Suppressor macrophage (primary cell): ENCODE results near the gene JAKMIP1.

ENCODE experiments used
- DNase-seq, 4 experiments: peaks; one replicate each; pipeline ENCODE4 v3.0.0-alpha.2; 2020 to 2022

The JAKMIP1 gene

DNA sequence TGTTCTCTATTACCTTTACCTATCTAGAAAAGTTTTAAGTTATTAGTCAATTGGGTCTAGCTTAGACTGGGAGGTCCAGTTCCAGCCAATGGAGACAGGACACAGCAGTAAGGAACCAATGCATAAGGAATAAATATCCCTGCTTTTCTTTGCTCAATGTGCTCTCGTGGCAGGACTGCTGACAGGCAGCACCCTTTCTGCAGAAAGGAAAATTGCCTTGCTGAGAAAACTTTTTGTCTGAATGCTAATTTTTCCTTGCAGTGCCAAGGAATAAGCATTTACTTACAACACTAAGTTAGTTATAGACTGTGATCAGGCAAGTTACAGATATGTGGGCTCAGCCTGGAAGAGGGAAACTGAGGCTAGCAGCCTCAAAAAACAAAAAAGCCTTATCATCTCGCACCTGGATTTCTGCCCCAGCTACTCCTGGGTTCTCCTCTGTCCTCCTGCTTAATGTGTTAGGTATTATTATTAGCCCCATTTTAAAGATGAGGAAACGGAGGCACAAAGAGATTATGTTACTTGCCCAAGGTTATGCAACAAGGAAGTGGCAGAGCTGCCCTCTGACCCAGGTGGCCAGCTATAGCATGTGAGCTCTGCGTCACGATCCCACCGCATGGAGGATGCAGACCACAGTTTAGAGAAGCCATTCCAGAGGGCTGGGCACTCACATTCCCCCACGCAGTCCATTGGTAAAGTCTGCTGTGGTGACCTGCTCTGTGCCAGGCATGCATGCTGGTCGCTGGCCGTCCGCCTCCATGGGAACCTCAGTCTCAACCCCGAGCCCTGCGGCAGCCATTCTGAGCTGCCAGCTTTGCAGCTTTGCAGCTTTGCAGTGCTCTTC lies 141.6 kb downstream of the JAKMIP1 start:
- DNase-seq: peak in 1 of 4 experiments; percentile 3

DNA sequence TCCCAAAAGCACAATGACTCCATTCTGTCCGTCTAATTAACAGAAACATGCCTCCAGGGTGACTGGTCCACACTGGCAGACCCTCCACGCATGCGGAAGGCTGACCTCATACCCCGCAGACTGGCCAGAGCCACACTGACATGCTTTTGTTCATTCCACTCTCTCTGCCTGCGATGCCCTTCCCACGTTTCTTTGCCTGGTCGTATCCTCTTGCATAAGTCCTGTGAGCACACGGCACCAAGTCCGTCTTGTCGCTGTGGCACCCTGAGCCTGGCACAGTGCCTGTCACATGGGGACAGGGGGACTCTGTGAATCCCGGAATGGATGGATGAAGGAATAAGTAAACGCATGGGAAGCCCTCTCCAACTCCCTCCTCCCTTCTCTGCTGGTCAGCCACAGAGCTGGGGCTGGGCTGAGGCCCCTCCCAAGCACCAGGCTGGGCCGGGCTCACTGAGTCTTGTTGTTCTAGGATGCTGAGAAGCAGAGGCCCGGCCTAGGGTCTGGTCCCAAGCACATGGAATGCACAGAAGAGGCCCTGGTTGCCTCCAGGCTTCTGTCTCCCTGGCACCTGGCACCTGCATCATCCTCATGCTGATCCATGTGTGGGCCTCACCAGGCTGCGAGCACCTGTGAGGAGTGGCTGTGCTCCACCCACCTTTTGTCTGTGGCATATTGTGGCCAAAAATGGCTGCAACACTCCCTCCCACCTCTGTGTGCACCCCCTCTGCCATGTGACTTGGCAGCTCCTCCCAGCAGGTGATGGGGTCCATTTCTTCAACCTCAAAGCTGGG lies 143.2 kb downstream of the JAKMIP1 start:
- no peak for DNase-seq

DNA sequence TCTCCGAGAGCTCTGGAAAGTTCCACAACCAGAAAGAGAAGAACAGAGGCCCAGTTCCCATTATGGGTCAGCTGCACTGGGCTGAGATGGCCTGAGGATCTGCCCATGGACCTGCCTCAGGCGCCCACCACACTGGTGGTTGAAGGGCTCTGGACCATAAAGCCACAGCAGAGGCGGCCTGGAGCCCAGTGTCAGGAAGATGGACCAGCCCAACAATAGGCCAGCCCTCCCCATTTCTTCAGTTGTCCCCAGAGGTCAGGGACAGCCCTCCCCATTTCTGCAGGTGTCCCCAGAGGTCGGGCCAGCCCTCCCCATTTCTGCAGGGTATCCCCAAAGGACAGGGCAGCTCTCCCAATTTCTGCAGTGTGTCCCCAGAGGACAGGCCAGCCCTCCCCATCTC lies 144.9 kb downstream of the JAKMIP1 start:
- DNase-seq: no peak

DNA sequence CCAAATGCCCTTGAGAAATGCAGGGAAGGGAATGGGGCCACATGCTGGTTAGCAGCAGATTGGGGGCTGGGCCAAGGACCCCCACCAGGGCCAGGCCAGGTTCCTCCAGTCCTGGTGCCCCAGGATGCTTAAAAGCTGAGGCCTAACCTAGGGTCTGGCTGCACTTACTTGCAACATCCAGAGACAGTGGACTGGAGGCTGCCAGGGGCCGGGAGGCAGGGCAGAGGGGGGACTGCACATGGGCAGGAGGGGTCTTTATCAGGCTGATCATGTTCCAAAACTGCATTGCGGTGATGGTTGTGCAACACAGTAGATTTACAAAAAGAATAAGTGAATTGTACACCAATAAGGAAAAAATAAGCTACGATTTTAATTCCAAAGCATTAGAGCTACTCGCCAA lies 145.3 kb downstream of the JAKMIP1 start:
- no peak for DNase-seq

DNA sequence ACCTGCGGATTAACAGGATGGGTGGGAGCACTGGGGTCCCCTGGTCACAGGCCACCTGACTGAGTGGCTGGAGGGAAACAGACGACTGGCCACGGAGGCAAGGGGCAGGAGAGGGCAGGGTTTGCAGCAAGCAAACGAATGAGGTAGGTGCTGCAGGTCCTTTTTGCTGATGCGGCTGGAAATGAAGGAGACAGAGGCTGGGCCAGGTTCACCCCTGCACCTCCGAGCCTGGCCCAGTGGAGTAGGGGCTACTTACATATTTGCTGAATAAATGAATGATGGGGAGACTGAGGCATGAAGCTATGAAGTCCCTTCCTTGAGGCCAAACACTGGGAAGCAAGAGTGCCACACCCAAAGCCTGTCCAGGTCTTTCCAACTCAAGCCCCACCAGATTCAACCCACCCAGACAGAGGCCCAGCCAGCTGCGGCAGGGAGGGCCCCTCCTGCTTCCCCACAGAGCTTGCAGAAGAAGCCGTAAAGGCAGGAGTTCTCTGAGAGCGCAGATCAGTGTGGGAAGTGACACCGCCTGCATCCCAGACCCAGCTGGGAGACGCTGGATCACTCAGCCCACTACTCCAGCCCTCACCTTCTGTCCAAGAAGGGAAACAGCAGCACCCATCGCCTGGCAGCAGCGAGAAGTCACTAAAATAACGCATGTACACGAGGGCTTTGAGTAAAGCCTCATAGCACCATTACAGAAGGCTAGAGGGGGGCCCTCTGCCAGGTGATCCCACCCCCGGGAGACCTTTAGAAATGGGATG lies 146.0 kb downstream of the JAKMIP1 start:
- no peak for DNase-seq

DNA sequence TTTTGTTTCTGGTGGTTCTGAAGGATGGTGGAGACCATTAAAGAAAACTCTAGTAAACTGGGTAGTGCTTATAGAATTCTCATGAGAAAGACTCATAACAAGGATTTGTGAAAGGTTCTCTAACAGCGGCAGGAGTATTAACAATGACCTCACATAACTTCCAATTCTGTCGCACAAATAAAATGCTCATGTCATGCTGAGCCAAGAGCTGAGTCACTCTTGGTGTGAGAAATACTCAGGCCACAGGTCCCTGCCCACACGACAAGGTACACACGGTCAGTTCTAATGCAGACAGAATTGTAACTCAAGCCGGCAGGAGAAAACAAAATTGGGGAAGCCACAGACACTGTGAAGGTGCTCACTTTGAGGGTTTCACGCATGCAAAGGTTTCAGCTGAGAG lies 147.7 kb downstream of the JAKMIP1 start:
- no peak for DNase-seq

DNA sequence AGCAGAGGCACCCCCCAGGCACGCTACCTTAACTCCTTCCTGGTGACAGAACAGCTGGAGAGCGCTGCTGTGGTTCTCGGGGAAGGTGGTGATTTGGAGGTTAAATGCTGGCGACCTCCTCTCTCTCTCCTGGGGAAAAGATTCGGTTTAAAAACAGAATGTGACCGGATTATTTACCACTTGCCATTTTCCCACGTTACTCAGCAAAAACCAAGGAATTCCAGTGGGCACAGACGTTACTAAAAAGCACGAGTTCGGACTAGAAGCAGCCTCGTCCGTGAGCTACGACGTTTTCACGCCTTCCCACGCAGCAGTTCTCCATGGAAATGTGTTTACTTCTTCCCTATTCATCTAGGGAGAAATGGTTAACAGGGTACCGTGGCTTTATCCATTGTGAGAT lies 149.8 kb downstream of the JAKMIP1 start:
- DNase-seq: no peak

DNA sequence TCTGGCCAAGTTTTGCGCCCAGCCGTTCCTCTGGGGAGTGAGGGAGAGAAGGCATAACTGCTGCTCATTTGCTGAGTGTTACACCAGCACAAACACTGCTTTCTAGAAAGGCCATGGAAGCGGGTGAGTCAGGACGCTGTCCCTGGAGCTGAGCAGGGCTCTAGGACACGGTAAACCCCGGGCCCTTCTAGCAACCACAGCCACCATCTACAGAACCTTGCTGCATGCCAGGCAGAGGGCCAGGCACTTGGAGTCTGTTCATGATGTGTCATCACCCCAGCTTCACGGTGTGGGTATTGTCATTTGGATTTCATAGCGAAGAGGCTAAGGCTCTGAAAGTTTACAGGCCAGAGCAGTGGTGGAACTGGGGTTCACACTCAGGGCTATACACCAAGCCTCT lies 150.4 kb downstream of the JAKMIP1 start:
- DNase-seq: no peak

DNA sequence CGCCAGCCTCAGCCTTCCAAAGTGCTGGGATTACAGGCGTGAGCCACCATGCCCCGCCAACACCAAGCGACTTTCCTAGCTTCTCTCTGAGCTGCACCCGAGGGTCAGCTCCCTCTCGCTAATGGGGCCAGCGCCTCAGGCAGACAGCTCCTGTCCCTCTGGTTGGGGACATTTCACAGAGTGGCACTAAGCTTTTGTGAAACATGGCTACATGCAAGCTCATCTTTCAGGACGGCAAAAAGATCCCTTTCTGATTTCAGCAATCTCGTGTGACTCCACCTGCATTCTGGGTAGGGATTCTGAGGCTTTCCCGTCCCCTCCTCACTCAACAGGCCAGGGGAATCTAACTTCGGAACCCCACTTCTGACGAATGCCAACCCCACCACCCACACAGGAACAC lies 151.1 kb downstream of the JAKMIP1 start:
- no peak for DNase-seq

DNA sequence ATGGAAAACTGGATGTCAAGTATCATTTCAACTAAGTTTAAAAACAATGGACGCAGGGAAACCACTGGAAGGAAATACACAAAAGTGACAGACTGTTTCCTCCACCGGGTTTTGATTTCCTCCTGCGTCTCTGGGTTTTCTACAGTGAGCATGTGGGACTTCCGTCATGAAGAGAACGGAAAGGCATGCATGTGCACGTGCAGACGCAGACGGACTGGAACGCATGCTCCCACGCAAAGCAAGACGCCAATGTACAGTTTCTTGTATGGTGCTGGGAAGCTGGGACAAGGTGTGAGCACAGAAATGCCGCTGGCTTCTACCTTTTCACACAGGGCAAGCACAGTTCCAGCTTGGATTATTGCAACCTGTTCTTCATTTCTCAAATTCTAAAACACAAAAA lies 151.8 kb downstream of the JAKMIP1 start:
- DNase-seq: no peak

DNA sequence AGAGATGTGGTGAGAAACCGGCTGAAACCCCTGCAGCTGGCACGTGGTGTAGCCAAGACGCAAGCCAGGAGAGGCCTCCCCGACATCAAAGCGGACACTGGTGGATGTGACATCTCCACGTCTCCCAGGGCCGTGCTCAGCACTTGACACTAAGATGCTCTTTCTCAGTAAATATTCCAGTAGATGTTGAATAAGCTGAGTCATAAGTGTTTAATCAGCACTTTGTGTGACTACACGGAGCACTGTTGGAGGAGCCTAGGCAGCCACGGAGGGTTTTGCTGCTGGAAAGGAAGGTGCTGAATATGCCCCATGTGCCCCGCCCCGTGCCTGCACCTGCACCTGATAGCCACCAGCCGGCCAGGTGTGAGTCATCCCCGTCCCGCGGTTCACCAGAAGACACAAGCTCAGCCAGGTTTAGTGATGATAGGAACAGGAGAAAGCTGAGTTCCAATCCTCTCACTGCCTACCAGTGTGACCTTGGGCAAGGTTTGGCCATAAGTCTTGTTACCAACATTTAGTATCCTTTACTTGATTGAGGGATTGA lies 153.1 kb downstream of the JAKMIP1 start:
- no peak for DNase-seq

DNA sequence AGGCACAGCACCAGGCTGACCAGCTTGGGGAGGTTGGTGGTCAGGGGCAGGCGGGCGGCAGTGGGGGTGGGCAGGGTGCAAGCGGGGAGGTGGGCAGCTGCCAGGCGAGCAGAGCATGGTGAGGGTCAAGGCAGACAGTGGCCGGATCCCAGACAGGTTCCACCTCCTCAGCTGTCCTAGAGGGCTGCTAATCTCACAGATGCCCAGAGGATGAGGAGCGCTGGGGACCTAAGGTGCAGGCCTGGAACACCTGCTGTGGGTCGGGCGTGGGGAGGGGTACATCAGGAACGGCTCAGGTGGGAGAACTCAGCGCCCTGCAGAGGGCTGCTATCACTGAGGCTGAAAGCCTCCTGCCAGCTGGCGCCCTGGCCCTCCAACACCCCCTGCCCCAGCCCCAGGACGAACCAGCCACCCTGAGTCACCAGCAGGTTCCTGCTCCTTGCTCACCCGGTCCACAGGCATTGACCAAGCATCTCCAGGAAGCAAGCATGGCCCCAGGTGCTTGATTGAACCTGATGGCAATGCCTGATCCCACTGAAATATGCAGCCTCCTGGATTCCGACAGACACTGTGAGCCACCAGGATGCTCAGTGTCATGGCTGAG lies 153.7 kb downstream of the JAKMIP1 start:
- no peak for DNase-seq

DNA sequence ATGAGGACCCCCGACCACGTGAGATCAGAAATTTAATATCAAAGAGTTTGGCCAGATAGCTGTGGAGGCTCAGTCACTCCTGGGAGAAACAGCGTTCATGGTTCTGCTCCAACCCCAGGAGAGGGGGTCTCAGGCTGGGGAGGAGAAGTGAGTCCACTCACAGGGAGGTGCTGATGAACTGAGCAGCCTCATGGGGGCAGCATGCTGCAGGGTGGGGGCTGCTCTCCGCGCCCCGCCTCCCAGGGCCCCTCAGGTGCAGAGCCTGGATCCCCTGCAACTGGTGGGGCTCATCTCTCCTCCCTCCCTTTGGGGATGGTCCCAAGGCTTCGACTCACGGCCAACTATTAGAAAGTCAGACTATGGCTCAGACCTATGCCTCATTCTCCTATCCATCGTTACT lies 155.5 kb downstream of the JAKMIP1 start:
- no peak for DNase-seq

DNA sequence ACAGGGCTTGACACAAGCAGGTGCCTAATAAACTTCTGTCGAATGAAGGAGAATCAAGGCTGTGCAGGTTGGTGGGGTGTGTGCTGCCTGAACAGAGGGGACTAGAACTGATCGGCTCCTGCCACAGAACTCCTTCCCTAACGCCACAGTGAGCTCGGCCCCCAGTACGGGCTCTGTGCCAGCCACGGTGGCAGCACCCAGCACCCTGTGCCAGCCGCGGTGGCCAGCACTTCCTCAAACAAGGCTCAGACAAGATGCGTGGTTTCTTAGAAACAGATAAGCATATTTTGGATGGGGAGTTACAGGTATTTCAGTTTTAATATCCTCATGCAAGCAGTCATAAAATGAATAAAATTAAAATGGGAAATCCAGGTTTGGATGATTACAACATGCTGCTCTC lies 156.1 kb downstream of the JAKMIP1 start:
- no peak for DNase-seq

DNA sequence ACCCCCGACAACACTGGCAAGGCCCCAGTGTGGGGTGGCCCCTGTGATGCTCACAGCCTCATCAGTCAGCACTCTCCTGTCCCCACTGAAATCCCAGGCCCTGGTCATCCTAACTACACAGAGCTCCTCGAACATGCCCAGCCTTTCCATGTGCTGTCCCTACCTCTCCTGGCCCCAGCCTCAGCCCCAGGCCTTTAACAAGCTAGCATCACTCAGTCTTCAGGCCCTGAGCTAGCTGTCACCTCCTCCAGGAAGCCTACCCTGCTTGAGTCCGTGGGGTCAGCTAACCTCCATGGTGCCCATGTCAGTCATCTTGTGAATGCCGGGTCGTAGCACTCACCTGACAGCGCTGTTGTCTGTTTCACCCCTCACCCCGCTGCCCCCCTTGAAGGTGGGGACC lies 156.5 kb downstream of the JAKMIP1 start:
- no peak for DNase-seq

DNA sequence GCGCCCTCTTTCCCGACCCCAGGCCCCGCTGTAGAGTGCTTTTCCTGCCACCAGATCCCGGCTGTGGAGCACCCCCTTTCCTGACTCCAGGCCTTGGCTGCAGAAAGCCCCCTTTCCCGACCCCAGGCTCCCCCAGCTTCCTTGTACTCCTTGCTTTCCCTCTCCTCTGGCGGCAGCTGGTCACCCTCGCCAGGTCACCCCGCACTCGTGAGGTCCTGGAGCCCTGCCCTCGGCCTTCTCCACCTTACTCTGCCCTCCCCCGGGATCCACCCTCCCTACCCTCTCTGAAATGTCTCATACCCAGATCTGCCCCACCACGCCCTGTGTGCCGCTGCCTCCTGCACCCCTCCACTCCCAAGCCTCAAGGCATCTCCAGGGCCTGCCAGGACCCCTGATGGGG lies 157.2 kb downstream of the JAKMIP1 start:
- no peak for DNase-seq

DNA sequence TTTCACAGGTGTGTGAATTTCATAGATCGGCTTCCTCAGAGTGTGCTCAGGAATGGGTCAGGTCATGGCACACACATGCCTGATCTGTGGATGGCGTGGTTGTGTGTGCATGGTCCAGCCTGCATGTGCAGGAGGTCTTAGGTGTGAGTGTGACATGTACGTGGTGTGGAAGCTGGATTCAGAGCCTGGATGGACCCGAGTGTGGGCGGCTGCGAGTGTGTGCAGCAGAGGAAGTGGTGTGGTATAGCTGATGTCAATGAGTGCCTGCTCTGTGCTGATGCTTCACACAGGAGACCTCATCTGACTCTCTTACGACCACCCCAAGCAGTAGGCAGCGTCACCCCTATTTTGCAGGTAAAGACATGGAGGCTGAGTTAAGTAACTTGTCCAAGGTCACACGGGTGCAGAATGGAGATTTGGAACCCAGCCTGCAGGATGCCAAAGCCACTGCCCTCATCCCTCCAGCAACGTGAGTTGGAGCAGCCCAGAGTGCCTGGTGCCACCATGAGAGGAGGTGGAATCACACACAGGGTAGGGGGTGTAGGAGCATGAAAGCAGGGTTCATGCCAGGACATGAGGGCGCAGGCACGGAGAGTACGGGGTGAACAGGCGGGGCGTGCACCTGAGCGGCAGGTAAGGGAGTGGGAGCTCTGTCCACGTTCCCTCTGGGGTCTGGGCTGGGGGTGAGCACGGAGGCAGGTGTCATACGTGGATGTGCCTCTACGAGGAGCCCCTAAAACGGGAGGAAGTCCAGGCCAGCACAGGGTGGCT lies 157.9 kb downstream of the JAKMIP1 start:
- no peak for DNase-seq

DNA sequence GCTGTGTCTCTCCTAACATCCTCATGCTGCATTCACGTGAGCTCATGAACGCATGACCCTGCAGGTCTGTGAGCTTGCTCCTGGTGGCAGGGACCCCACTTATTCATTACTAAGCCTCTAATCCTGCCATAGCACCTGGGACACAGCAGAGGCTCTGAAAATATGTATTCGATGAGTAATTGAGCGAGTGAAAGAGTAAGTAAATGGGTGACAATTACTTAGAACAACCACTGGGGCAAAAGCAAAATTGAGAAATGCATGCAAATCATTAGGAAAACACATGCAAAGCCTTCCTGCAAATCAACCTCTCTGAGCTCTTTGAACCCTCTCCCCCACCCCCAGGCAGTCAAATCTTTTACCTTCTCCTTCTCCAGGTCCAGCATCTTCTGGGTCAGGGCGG lies 158.5 kb downstream of the JAKMIP1 start:
- DNase-seq: no peak

DNA sequence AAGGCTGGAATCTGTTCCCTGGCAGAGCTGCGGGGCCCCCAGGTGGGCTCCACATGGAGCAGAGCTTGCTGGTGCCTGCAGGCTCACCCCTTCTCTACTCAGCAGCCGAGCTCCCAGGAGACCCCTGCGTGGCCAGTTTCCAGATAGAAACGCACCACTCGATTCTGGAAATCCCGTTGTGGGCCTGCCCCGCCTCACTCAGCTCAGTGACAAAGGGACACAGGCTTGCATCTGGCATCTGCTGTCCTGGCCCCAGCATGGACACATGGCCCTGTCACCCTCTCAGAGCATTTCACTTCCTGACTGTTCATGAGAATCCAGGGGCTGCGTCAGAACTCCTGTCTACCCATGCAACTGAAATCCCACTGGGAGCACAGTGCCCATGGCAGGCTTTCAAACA lies 161.6 kb downstream of the JAKMIP1 start:
- no peak for DNase-seq

DNA sequence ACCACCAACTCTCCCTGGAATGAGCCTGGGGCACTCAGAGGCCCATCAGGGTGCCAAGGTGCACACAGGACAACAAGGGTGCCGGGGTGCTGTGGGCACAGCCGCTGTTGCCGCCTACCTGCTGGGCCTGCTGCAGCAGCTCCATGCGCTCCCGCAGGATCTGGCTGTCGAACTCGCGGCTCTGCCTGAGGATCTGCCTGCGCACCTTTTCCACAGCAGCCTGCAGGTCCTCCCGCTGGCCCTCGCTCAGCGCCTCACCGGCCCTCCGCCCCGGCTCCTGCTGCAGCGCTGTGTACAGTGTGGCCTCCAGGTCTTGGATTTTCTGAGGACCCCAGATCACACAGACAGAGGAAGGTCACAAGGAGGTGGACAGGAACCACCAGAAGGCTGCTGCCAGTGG lies 164.6 kb downstream of the JAKMIP1 start:
- DNase-seq: no peak

DNA sequence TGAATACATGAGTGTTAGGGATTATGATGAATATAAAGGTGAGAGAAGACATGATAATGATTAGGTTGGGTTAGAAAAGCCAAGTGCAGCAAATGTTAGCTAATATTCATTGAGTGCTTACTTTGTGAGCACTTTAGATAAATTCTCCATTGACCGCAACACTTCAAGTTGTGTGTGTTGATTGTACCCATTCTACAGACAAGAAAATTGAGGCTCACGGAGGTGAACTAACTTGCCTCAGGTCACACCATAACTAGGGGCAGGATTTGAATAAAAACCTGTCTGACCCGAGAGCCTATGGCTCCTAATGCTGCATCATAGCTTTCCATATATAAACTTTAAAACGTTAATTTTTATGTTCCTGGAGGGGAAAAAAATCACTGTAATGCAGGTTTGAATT lies 167.0 kb downstream of the JAKMIP1 start:
- DNase-seq: no peak
